ENCODE measurements around the gene C1orf116. TPM values are rescaled to one million over a fixed set of nuclear protein-coding genes. Genes with fewer than 3 reads are reported as not detected.

Gene C1orf116
- total and polyA plus RNA-seq, 2 experiments from 2014 or later = 0.21 to 0.29 TPM

DNA sequence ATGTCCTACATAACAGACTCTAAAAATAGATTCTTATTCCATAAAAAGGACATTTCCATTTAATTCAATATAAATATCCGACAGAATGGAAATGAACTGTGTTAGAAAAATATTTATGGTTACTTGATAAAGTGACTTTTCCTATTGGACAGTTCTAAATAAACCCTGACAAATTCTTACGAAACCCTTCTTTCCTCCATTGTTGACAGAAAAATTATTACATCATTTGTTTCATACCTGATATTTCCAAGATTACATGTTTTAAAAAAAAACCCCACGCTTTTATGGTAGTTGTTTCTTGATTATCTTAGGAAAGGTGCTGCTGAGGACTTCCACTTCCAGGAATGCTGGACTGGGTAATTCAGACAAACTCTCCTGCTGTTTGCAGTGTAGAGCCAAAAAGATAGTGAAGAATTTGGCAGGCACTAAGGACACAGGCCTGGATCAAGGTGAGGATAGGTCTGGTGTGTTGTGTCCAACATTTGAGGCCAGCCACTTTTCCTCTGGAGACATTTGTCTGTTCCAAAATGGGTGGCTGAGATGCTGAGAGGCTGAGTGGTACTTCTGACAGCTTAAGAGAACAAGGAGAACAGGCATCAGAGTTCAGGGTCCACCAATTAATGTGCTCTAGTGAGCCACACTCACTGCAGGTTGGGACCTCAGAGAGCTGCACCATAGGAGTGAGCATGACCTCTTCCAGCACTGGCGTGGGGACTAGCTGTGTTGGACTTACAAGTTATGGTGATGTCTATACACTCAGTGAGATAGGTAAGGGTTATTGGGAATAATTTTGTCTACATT lies 7.0 kb upstream of the C1orf116 start:
- peaks cover 18% of the 10 kb centered on the region for H3K27me3 ChIP-seq
- no peak overlapping the region for H3K4me3 ChIP-seq
- H3K27ac ChIP-seq = peak overlapping the region; percentile 24
- H3K4me1 ChIP-seq (ENCODE audit: low read depth) = peaks cover 14% of the 10 kb centered on the region
- no peaks in the 10 kb centered on the region for H3K9me3 ChIP-seq (ENCODE audit: low read depth)
- TF ChIP-seq, protein P1, sequence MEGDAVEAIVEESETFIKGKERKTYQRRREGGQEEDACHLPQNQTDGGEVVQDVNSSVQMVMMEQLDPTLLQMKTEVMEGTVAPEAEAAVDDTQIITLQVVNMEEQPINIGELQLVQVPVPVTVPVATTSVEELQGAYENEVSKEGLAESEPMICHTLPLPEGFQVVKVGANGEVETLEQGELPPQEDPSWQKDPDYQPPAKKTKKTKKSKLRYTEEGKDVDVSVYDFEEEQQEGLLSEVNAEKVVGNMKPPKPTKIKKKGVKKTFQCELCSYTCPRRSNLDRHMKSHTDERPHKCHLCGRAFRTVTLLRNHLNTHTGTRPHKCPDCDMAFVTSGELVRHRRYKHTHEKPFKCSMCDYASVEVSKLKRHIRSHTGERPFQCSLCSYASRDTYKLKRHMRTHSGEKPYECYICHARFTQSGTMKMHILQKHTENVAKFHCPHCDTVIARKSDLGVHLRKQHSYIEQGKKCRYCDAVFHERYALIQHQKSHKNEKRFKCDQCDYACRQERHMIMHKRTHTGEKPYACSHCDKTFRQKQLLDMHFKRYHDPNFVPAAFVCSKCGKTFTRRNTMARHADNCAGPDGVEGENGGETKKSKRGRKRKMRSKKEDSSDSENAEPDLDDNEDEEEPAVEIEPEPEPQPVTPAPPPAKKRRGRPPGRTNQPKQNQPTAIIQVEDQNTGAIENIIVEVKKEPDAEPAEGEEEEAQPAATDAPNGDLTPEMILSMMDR (IDR thresholded peaks at IDR 0.05; ENCODE audit: low read depth, low read length) = no peak
- no peaks in the 10 kb centered on the region for H3K36me3 ChIP-seq
- no peak for DNase-seq (ENCODE audit: low read depth in 1 of 2, low spot score in 1 of 2)

DNA sequence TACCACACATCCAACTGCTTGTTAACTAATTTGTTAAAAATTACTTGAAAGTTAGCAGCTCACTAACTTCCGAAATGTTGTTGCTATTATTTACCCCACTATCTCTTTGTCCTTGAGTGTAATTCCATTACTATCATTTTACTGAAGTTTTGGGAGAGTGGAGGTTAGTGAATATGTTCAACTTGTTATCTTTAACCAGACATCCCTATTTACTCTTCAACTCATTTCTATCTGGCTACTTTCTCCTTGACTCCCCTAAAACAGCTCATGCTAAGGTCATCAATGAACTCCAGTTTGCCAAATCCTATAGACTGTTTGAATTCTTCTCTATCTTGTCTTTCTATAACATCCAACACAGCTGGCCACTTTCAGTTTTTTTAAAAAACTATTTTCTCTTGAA lies 4.3 kb upstream of the C1orf116 start:
- no peaks in the 10 kb centered on the region for H3K36me3 ChIP-seq
- TF ChIP-seq, protein P1 (IDR thresholded peaks at IDR 0.05; ENCODE audit: low read depth, low read length) = no peak
- DNase-seq (ENCODE audit: low read depth in 1 of 2, low spot score in 1 of 2) = no peak
- no peak overlapping the region for H3K27ac ChIP-seq
- no peaks in the 10 kb centered on the region for H3K9me3 ChIP-seq (ENCODE audit: low read depth)
- H3K4me3 ChIP-seq = no peak overlapping the region
- H3K4me1 ChIP-seq (ENCODE audit: low read depth) = peaks cover 14% of the 10 kb centered on the region
- H3K27me3 ChIP-seq = peaks cover 18% of the 10 kb centered on the region

DNA sequence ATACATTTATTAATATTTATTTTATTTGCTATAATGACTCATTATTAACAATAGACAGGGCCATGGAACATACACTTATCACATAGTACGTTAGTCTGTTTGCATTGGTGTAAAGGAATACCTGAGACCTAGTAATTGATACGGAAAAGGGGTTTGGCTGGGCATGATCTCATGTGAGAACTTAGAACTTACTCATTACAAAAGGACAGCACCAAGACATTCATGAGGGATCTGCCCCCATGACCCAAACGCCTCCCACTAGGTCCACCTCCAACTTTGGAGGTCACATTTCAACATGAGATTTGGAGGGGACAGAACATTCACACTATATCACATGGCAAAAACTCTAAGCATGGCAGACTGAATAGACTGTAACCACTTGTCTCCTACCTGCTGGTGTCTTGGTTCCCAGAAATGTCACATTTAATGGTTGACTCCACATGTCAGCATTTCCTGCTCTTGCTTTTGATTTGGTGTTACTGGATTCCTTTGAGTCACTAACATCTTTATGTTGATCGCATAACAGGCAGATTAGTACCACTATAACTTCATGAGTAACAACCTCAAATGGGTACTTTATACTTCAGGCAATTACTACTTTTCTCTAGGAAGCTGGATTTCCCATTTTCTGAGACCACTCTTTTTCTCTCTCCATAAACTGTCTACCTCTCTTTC lies 3.5 kb upstream of the C1orf116 start:
- Histone ChIP-seq H3K4me1 (ENCODE audit: low read depth) (peaks cover 14% of the 10 kb centered on the region), H3K36me3 (no peaks in the 10 kb centered on the region), H3K9me3 (ENCODE audit: low read depth) (no peaks in the 10 kb centered on the region), H3K27me3 (peaks cover 18% of the 10 kb centered on the region), H3K27ac (no peak overlapping the region), H3K4me3 (no peak overlapping the region)
- DNase-seq (ENCODE audit: low read depth in 1 of 2, low spot score in 1 of 2) = no peak
- TF ChIP-seq, protein P1 (IDR thresholded peaks at IDR 0.05; ENCODE audit: low read depth, low read length) = no peak

DNA sequence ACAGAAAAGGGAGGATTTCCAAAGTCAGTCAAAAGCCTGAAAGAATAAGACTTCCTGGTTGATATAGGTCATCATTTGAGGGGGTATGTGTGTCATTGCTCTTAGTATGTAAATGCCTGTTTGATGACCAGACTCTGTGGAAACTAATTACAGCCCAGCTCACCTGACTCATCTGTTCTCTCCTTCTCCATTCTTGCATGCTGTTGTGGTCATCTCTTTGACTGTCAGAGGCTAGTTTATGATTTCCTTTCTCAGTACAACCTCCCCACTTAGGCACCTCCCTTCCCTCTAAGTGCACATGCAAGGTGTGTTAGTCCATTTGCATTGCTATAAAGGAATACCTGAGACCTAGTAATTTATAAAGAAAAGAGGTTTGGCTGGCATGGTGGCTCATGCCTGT lies 2.4 kb upstream of the C1orf116 start:
- no peaks in the 10 kb centered on the region for H3K36me3 ChIP-seq
- H3K27ac ChIP-seq = no peak overlapping the region
- DNase-seq (ENCODE audit: low read depth in 1 of 2, low spot score in 1 of 2) = no peak
- H3K4me1 ChIP-seq (ENCODE audit: low read depth) = peaks cover 17% of the 10 kb centered on the region
- H3K4me3 ChIP-seq = no peak overlapping the region
- TF ChIP-seq, protein P1 (IDR thresholded peaks at IDR 0.05; ENCODE audit: low read depth, low read length) = no peak
- no peaks in the 10 kb centered on the region for H3K9me3 ChIP-seq (ENCODE audit: low read depth)
- H3K27me3 ChIP-seq = peaks cover 18% of the 10 kb centered on the region

DNA sequence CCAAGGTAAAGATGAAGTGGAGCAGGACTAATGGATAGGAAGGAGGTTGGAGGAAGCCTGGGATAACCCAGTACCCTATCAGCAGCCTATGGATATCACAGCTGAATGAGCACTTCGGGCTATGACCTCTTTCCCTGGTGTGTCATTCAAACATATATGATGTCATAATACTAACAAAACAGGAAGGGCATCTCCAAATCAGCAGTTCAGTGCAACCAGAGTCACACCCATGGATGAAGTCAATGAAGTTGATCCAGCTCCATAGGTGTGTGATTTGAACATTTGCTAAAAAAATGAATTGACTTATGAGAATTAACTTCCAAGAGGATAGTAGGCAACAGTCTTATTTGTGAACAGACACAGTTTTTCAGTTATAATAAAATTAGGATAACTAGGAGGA lies 1.7 kb upstream of the C1orf116 start:
- TF ChIP-seq, protein P1 (IDR thresholded peaks at IDR 0.05; ENCODE audit: low read depth, low read length) = no peak
- H3K4me3 ChIP-seq = no peak overlapping the region
- H3K27ac ChIP-seq = no peak overlapping the region

More for the DNA sequence above, 1.7 kb upstream of the C1orf116 start:
- Histone ChIP-seq H3K36me3 (no peaks in the 10 kb centered on the region), H3K27me3 (peaks cover 18% of the 10 kb centered on the region), H3K4me1 (ENCODE audit: low read depth) (peaks cover 18% of the 10 kb centered on the region), H3K9me3 (ENCODE audit: low read depth) (no peaks in the 10 kb centered on the region)
- no peak for DNase-seq (ENCODE audit: low read depth in 1 of 2, low spot score in 1 of 2)

Data from cardiac muscle cell (in vitro differentiated cells and primary cell).